ENCODE data around the gene RHO.

Gene RHO

GRCh38 chr3:129563332-129563731 lies 34.9 kb downstream of the RHO start:
- intact Hi-C loops (cut with DNase I; ENCODE audit: low total_unique reads): no loop called here
- DNase-seq: no peak
- H3K27me3 ChIP-seq: no peaks in the 10 kb centered on the region
- H3K4me3 ChIP-seq: no peak overlapping the region
- TF ChIP-seq CTCF (IDR thresholded peaks at IDR 0.05): no peak
- H3K27ac ChIP-seq: peak overlapping the region; percentile 71 to 90
- peaks cover 29 to 76% (median 57%) of the 10 kb centered on the region in 3 donors for H3K36me3 ChIP-seq
- no peaks in the 10 kb centered on the region for H3K9me3 ChIP-seq
- peaks cover 9 to 66% (median 53%) of the 10 kb centered on the region in 4 donors for H3K4me1 ChIP-seq

- Histone ChIP-seq H3K9me3 (no peaks in the 10 kb centered on the region), H3K27ac (peak overlapping the region; percentile 71 to 90), H3K27me3 (no peaks in the 10 kb centered on the region), H3K4me1 (peaks cover 9 to 59% (median 47%) of the 10 kb centered on the region in 4 donors), H3K4me3 (no peak overlapping the region), H3K36me3 (peaks cover 32 to 72% (median 62%) of the 10 kb centered on the region in 3 donors)
- no peak for TF ChIP-seq CTCF (IDR thresholded peaks at IDR 0.05)
- no peak for DNase-seq
- intact Hi-C loops (cut with DNase I; ENCODE audit: low total_unique reads): no loop called here
Observed at GRCh38 chr3:129563850-129564535, 35.6 kb downstream of the RHO start.

- intact Hi-C loops (cut with DNase I; ENCODE audit: low total_unique reads): no loop called here
- no peak for DNase-seq
- peaks cover 8 to 48% (median 35%) of the 10 kb centered on the region in 4 donors for H3K4me1 ChIP-seq
- TF ChIP-seq CTCF (IDR thresholded peaks at IDR 0.05): no peak
- no peak overlapping the region for H3K4me3 ChIP-seq
- peaks cover 42 to 75% (median 70%) of the 10 kb centered on the region in 3 donors for H3K36me3 ChIP-seq
- no peaks in the 10 kb centered on the region for H3K27me3 ChIP-seq
- peak overlapping the region; percentile 71 to 90 for H3K27ac ChIP-seq
- H3K9me3 ChIP-seq: no peaks in the 10 kb centered on the region
Observed at GRCh38 chr3:129564981-129565644, 36.7 kb downstream of the RHO start.

- TF ChIP-seq CTCF (IDR thresholded peaks at IDR 0.05): no peak
- intact Hi-C loops (cut with DNase I; ENCODE audit: low total_unique reads): no loop called here
- H3K27ac ChIP-seq: peak overlapping the region; percentile 10 to 33
- peaks cover 5 to 40% (median 28%) of the 10 kb centered on the region in 4 donors for H3K4me1 ChIP-seq
- no peak overlapping the region for H3K4me3 ChIP-seq
- H3K27me3 ChIP-seq: no peaks in the 10 kb centered on the region
- DNase-seq: no peak
- H3K9me3 ChIP-seq: no peaks in the 10 kb centered on the region
- H3K36me3 ChIP-seq: peaks cover 49 to 83% (median 78%) of the 10 kb centered on the region in 3 donors
Observed at GRCh38 chr3:129565902-129566301, 37.5 kb downstream of the RHO start.

- DNase-seq: no peak
- TF ChIP-seq CTCF (IDR thresholded peaks at IDR 0.05): no peak
- Histone ChIP-seq H3K27ac (peak overlapping the region; percentile 10 to 33), H3K4me3 (no peak overlapping the region), H3K9me3 (no peaks in the 10 kb centered on the region), H3K27me3 (no peaks in the 10 kb centered on the region), H3K36me3 (peaks cover 60 to 90% (median 85%) of the 10 kb centered on the region in 3 donors), H3K4me1 (peaks cover 0 to 27% (median 14%) of the 10 kb centered on the region in 4 donors)
- intact Hi-C loops (cut with DNase I; ENCODE audit: low total_unique reads): no loop called here
Observed at GRCh38 chr3:129567176-129567705, 38.8 kb downstream of the RHO start.

Data from tibial artery (tissue), 4 donors.